K562 (cell line): Measurements from ENCODE around the gene ENDOG.

ENCODE experiments used
- CTCF ChIP-seq, 3 experiments: IDR thresholded peaks in 2 of 3; conservative IDR thresholded peaks in 1 of 3; 2 replicates each; pipeline ENCODE4 v1.5.1; 2011 to 2012; ENCODE audit warnings: low read length in 3 of 3, mild to moderate bottlenecking in 3 of 3, control low read depth in 2 of 3, improper control_type of control experiment in 1 of 3, inconsistent platforms in 1 of 3, low read depth in 1 of 3, mixed read lengths in 1 of 3, moderate library complexity in 1 of 3; ENCODE audit not compliant: insufficient read depth in 2 of 3
- EGR1 ChIP-seq: fragments of 450-650 bp; conservative IDR thresholded peaks from 2 replicates; pipeline ENCODE4 v1.6.1; 2017; ENCODE audit warnings: mild to moderate bottlenecking
- EZH2 ChIP-seq: IDR thresholded peaks from 2 replicates; pipeline ENCODE4 v1.6.1; 2012; ENCODE audit warnings: low read depth, mild to moderate bottlenecking, inconsistent platforms, low read length, borderline replicate concordance
- MEF2A ChIP-seq: IDR thresholded peaks from 2 replicates; pipeline ENCODE4 v1.6.1; 2011; ENCODE audit warnings: low read depth, mild to moderate bottlenecking, low read length, moderate library complexity; ENCODE audit not compliant: control insufficient read depth
- POLR2AphosphoS5 ChIP-seq: IDR thresholded peaks from 2 replicates; pipeline ENCODE4 v1.6.1; 2011; ENCODE audit warnings: mild to moderate bottlenecking, low read depth, low read length, moderate library complexity; ENCODE audit not compliant: control insufficient read depth, insufficient read depth
- SIN3B ChIP-seq: fragments of 450-650 bp; IDR thresholded peaks from 2 replicates; pipeline ENCODE4 v1.6.1; 2017; ENCODE audit warnings: low read depth, mild to moderate bottlenecking, moderate library complexity
- STAT5B ChIP-seq: fragments of 250-450 bp; sonication (Bioruptor Pico); IDR thresholded peaks from 2 replicates; pipeline ENCODE4 v1.8.0; 2021; ENCODE audit warnings: mild to moderate bottlenecking, inconsistent platforms
- TCF3 ChIP-seq: sonication (generic); formaldehyde crosslinking; IDR thresholded peaks from 2 replicates; pipeline ENCODE4 v1.4.0; 2020; ENCODE audit warnings: mild to moderate bottlenecking, missing genetic modification reagents
- ZC3H11A ChIP-seq: IDR thresholded peaks from 2 replicates; pipeline ENCODE4 v1.6.1; 2012; ENCODE audit warnings: low read depth, low read length, improper control_type of control experiment

- TF ChIP-seq STAT5B (CRISPR knock-in tag) (no peak), EGR1 (no peak), TCF3 (no peak), EZH2 (no peak), CTCF (IDR thresholded peaks at IDR 0.05 in 2 of 3, conservative IDR thresholded peaks at IDR 0.05 in 1 of 3; ENCODE audit: insufficient read depth in 2 of 3, low read depth in 1 of 3, low read length in 3 of 3) (no peak), MEF2A (no peak), POLR2AphosphoS5 (no peak), SIN3B (no peak), ZC3H11A (no peak)
Observed at GRCh38 chr9:128847803-128848202, 29.5 kb downstream of the ENDOG start.
